Activated effector memory CD4-positive, alpha-beta T cell treated with Interleukin-2 at 50 U/mL for 16 hours (primary cell): ENCODE data around the gene MYBBP1A.

Experiments used
- DNase-seq: peaks from one replicate; pipeline ENCODE4 v3.0.0-alpha.2; 2020

Gene MYBBP1A

GRCh38 chr17:4534515-4534914 lies 20.7 kb downstream of the MYBBP1A start:
- no peak for DNase-seq

GRCh38 chr17:4533523-4534504 lies 21.4 kb downstream of the MYBBP1A start:
- no peak for DNase-seq

GRCh38 chr17:4532860-4533522 lies 22.2 kb downstream of the MYBBP1A start:
- no peak for DNase-seq

- DNase-seq, result no peak
These were observed 23.0 kb downstream of the MYBBP1A start for GRCh38 chr17:4531988-4532736.

- no peak for DNase-seq
These were observed 24.1 kb downstream of the MYBBP1A start for GRCh38 chr17:4530799-4531730.

GRCh38 chr17:4529533-4530152 lies 25.5 kb downstream of the MYBBP1A start:
- DNase-seq, result no peak

- DNase-seq, result no peak
These were observed 27.5 kb downstream of the MYBBP1A start for GRCh38 chr17:4527566-4528125.

- DNase-seq, result no peak
These were observed 28.1 kb downstream of the MYBBP1A start for GRCh38 chr17:4527134-4527533.

GRCh38 chr17:4525691-4526397 lies 29.3 kb downstream of the MYBBP1A start:
- no peak for DNase-seq

- DNase-seq, result no peak
These were observed 31.2 kb downstream of the MYBBP1A start for GRCh38 chr17:4523946-4524345.

- DNase-seq, result no peak
These were observed 32.5 kb downstream of the MYBBP1A start for GRCh38 chr17:4522661-4523060.

- DNase-seq, result no peak
These were observed 34.1 kb downstream of the MYBBP1A start for GRCh38 chr17:4520894-4521600.

GRCh38 chr17:4520060-4520893 lies 34.9 kb downstream of the MYBBP1A start:
- DNase-seq, result no peak

GRCh38 chr17:4519361-4519788 lies 35.8 kb downstream of the MYBBP1A start:
- no peak for DNase-seq

- no peak for DNase-seq
These were observed 36.3 kb downstream of the MYBBP1A start for GRCh38 chr17:4518901-4519300.

- no peak for DNase-seq
These were observed 38.4 kb downstream of the MYBBP1A start for GRCh38 chr17:4516735-4517134.

- DNase-seq, result no peak
These were observed 39.7 kb downstream of the MYBBP1A start for GRCh38 chr17:4515501-4515900.

GRCh38 chr17:4514779-4515178 lies 40.4 kb downstream of the MYBBP1A start:
- DNase-seq, result no peak

- no peak for DNase-seq
These were observed 41.0 kb downstream of the MYBBP1A start for GRCh38 chr17:4514206-4514605.
